Aorta (tissue), 5 donors: ENCODE measurements around the gene ZYG11A. TPM values are rescaled to one million over a fixed set of nuclear protein-coding genes. Genes with fewer than 3 reads are reported as not detected.
"Not testable (repeated sequence)": the region's sequence is repeated elsewhere in the genome, so short reads cannot be mapped to it uniquely, and the experiment has no call there.

Experiments used
- ATAC-seq: fragments of 200-7000 bp; cut with Tn5 transposase; one replicate; pipeline ENCODE4 v1.9.1; 2022; ENCODE audit warnings: moderate library complexity; ENCODE audit not compliant: low FRiP score
- DNase-seq, 2 donors: peaks; one replicate each; pipeline ENCODE4 v3.0.0-alpha.2; 2020
- H3K27ac ChIP-seq, 2 donors: one replicate each; pipeline ENCODE4 v1.5.1; 2013; ENCODE audit warnings: low read length in 2 of 2, mild to moderate bottlenecking in 2 of 2, moderate library complexity in 2 of 2, control low read depth in 1 of 2, inconsistent platforms in 1 of 2, low read depth in 1 of 2
- H3K27me3 ChIP-seq, 2 donors: one replicate each; pipeline ENCODE4 v1.6.1; 2013; ENCODE audit warnings: control low read depth in 1 of 2, low read length in 1 of 2, mild to moderate bottlenecking in 1 of 2, moderate library complexity in 1 of 2; ENCODE audit not compliant: insufficient read depth in 2 of 2, control insufficient read depth in 1 of 2
- H3K36me3 ChIP-seq, 2 donors: one replicate each; pipeline ENCODE4 v1.6.1; 2013; ENCODE audit warnings: control low read depth in 1 of 2, low read length in 1 of 2, mild to moderate bottlenecking in 1 of 2; ENCODE audit not compliant: insufficient read depth in 2 of 2, control insufficient read depth in 1 of 2
- H3K4me1 ChIP-seq, 2 donors: one replicate each; pipeline ENCODE4 v1.6.1; 2013; ENCODE audit warnings: low read length in 2 of 2, control low read depth in 1 of 2, mild to moderate bottlenecking in 1 of 2, moderate library complexity in 1 of 2; ENCODE audit not compliant: insufficient read depth in 2 of 2, control insufficient read depth in 1 of 2
- H3K4me3 ChIP-seq, 2 donors: one replicate each; pipeline ENCODE4 v1.5.1; 2013; ENCODE audit warnings: low read length in 2 of 2, control low read depth in 1 of 2, mild to moderate bottlenecking in 1 of 2
- H3K9me3 ChIP-seq: one replicate; pipeline ENCODE4 v1.6.1; 2013; ENCODE audit warnings: mild to moderate bottlenecking, low read length; ENCODE audit not compliant: control insufficient read depth
- WGBS, 2 donors: extraction: QIAGEN DNeasy Blood & Tissue Kit; methylation state at CpG; one replicate each; pipeline ENCODE4 v1.1.7; 2013; 5-methylcytosine and 5-hydroxymethylcytosine counted together
- intact Hi-C, 2 donors: fragments of 100-400 bp; cut with DNase I; formaldehyde crosslinking; loops; one replicate each; pipeline versions ENCODE4 v1.14.2 to v1.15.0; 2022
- polyA plus RNA-seq, 2 donors: library from polyadenylated mRNA; stranded (reverse); fragments of 200-250 nt; gene quantifications; one replicate each; pipeline ENCODE4 v1.2.3, GENCODE V29; 2013
- total RNA-seq, 2 donors: library from RNA; stranded (reverse); fragmentation: NEBNext Ultra II Directional; extraction: Animal tissue kit (Norgen Biotek cat#: 25700); gene quantifications; one replicate each; pipeline ENCODE4 v1.2.1, GENCODE V29; 2021
- donor health status: healthy with polysubstance abuse.
- donor health status: Bipolar disorder and iron deficiency.
- donor health status: DM: no; HTN: no; CAD: no.
- donor health status: DM: no; HTN: no; CAD: no.
- donor health status: DM: yes; HTN: yes; CAD: no.

ZYG11A gene
- total and polyA plus RNA-seq, 4 donors, result 0.13 to 0.18 (median 0.13) TPM; not detected in 1

DNA sequence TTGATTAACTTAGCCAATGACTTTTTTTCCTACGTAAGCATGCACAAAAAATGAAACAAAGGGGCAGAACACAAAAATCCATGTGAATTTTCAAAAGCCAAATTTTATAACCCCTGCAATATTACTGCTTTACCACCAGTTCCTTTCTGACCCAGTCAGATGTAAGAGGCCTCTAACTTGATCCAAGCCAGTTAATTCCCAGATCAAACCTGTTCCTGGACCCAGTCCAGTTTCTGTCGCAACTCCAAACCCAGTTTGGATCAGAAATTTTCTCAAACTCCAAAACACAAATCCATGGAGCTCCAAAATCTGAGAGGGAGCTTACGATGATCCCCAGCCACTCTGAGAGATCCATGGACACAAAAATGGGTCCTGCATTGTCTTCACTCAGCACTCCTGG lies 7.8 kb upstream of the ZYG11A start:
- no peaks in the 10 kb centered on the region for H3K36me3 ChIP-seq
- no peak overlapping the region for H3K27ac ChIP-seq
- intact Hi-C loops, result no loop called here
- 84 to 85% methylated on average over 3 of the region's 3 CpGs for WGBS, 2 donors
- no peaks in the 10 kb centered on the region for H3K4me1 ChIP-seq
- H3K9me3 ChIP-seq, result no peaks in the 10 kb centered on the region
- no peak for DNase-seq
- peaks cover 0 to 2% of the 10 kb centered on the region in 2 donors for H3K27me3 ChIP-seq
- no peak overlapping the region for H3K4me3 ChIP-seq
- ATAC-seq, result no peak

DNA sequence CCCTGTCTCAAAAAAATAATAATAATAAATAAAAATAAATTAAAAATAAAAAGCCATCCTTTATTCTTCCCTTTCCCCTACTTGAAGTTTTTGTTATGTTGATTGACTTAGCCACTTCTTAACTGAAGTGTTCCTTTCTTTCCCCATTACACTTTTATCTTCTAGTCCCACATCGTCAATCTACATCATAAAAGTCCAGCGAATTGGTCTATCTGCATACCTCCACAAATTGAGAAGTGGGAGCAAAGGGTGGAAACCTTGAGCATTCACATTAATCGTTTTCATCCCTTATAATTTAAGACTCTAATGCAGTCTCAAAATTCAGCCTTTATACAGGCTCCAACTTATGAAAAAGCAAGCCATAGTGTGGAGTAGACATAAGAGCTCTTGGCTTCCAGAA lies 6.5 kb upstream of the ZYG11A start:
- Histone ChIP-seq H3K4me3 (no peak overlapping the region), H3K36me3 (no peaks in the 10 kb centered on the region), H3K4me1 (no peaks in the 10 kb centered on the region), H3K9me3 (no peaks in the 10 kb centered on the region), H3K27me3 (peaks cover 0 to 2% of the 10 kb centered on the region in 2 donors), H3K27ac (no peak overlapping the region)
- intact Hi-C loops, result no loop called here
- WGBS, 2 donors, result 58 to 59% methylated on average over 3 of the region's 3 CpGs
- DNase-seq, result no peak
- no peak for ATAC-seq

DNA sequence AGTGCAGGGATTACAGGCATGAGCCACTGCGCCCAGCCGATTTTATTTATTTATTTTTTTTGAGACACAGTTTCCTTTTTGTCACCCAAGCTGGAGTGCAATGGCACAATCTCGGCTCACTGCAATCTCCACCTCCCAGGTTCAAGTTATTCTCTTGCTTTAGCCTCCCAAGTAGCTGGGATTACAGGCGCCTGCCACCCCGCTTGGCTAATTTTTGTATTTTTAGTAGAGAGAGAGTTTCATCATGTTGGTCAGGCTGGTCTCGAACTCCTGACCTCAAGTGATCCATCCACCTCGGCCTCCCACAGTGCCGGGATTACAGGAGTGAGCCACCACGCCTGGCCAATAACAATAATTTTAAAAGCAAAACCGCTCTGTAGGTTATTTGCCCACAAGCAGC lies 3.4 kb upstream of the ZYG11A start:
- DNase-seq, H3K4me3 ChIP-seq, H3K27ac ChIP-seq, H3K9me3 ChIP-seq, ATAC-seq, intact Hi-C loops, H3K27me3 ChIP-seq, H3K36me3 ChIP-seq, H3K4me1 ChIP-seq: not testable (repeated sequence)
- 94 to 95% methylated on average over 10 of the region's 10 CpGs for WGBS, 2 donors

DNA sequence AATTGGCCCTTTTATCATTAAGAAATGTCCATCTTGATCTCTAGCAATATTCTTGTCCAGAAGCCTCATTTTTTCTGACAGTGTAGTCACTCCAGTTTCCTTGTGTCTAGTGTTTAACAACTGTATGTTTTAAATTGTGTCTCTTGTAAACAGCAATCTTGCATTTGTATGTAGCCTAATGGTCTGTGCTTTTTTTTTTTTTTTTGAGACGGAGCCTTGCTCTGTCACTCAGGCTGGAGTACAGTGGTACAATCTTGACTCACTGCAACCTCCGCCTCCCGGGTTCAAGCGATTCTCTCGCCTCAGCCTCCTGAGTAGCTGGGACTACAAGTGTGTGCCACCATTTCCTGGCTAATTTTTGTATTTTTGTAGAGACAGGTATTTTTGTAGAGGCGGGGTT lies 2.6 kb downstream of the ZYG11A start:
- H3K27me3 ChIP-seq, H3K27ac ChIP-seq, H3K4me1 ChIP-seq, DNase-seq, intact Hi-C loops, H3K9me3 ChIP-seq, H3K4me3 ChIP-seq, ATAC-seq, H3K36me3 ChIP-seq: not testable (repeated sequence)
- WGBS, 2 donors, result 77 to 89% methylated on average over 6 of the region's 6 CpGs

DNA sequence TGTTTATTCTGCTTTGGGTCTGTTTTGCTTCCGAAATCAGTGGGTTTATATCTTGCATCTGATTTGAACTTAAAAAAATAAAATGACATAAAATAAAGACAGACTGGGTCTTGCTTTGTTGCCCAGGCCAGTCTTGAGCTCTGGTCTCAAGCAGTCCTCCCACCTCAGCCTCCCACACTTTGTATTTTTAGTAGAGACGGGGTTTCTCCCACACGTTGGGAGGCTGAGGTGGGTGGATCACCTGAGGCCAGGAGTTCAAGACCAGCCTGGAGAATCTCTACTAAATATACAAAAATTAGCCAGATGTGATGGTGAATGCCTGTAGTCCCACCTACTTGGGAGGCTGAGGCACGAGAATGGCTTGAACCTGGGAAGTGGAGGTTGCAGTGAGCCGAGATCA lies 5.9 kb downstream of the ZYG11A start:
- ATAC-seq, result no peak
- Histone ChIP-seq H3K27ac (no peak overlapping the region), H3K9me3 (no peaks in the 10 kb centered on the region), H3K4me1 (no peaks in the 10 kb centered on the region), H3K27me3 (no peaks in the 10 kb centered on the region), H3K36me3 (no peaks in the 10 kb centered on the region), H3K4me3 (no peak overlapping the region)
- intact Hi-C loops, result no loop called here
- WGBS, 2 donors, result 79% methylated on average over 5 of the region's 5 CpGs
- DNase-seq, result no peak

DNA sequence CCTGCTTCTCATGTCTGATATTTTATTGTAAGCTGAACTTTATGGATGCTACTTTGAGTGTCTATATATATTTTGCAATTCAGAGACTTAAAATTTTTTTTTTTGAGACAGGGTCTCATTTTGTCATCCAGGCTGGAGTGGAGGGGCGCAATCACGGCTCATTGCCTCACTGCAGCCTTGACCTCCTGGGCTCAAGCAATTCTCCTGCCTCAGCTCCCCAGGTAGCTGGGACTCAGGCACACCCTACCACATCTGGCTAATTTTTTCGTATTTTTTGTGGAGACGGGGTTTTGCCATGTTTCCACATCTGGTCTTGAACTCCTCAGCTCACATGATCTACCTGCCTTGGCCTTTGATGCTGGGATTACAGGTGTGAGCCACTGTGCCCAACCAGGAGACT lies 8.4 kb downstream of the ZYG11A start:
- Histone ChIP-seq H3K27me3 (no peaks in the 10 kb centered on the region), H3K27ac (no peak overlapping the region), H3K4me3 (no peak overlapping the region), H3K36me3 (no peaks in the 10 kb centered on the region), H3K9me3 (no peaks in the 10 kb centered on the region), H3K4me1 (no peaks in the 10 kb centered on the region)
- ATAC-seq (no peak), DNase-seq (no peak)
- intact Hi-C loops, result no loop called here
- 91% methylated on average over 4 of the region's 4 CpGs for WGBS, 2 donors

DNA sequence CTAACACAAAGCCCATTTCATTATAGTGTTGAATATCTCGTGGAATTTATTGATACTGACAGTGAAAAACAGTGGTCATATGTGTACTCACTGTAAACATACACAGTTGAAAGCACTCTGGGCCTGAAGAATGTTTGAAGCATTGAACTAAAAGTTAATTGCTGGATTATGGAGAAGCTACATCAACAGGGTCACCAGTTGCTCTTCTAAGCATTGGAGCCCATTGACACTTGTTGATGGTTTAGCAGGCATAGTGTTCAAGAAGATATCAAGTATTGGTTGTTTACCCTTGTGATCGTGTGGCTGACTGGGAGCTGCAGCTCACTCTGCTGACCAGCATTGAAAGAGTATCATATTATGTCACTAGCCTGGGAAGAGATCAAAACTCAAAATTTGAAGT lies 10.3 kb downstream of the ZYG11A start:
- intact Hi-C loops, result no loop called here
- Histone ChIP-seq H3K27ac (no peak overlapping the region), H3K27me3 (no peaks in the 10 kb centered on the region), H3K36me3 (no peaks in the 10 kb centered on the region), H3K4me3 (no peak overlapping the region), H3K4me1 (no peaks in the 10 kb centered on the region), H3K9me3 (no peaks in the 10 kb centered on the region)
- ATAC-seq, result no peak
- WGBS, 2 donors, result 88 to 93% methylated on average over 2 of the region's 2 CpGs
- no peak for DNase-seq

DNA sequence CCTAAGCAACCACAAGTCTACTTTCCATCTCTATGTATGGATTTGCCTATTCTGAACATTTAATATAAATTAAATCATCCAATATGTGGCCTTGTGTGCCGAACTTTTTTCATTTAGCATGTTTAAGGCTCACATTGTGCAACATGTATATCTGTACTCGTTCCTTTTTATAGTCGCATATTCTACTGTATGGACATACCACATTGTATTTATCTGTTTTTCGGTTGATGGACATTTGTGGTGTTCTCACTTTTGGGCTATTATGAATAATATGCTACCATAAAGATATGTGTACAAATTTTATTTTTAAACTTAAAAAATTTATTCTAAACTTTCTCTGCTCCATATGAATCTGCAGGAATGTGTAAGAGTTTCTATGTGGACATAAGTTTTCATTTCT lies 13.0 kb downstream of the ZYG11A start:
- intact Hi-C loops, result no loop called here
- Histone ChIP-seq H3K4me1 (no peaks in the 10 kb centered on the region), H3K27ac (no peak overlapping the region), H3K4me3 (no peak overlapping the region), H3K36me3 (no peaks in the 10 kb centered on the region), H3K27me3 (no peaks in the 10 kb centered on the region), H3K9me3 (no peaks in the 10 kb centered on the region)
- 94% methylated on average over 4 of the region's 4 CpGs for WGBS, 2 donors
- ATAC-seq, result no peak
- DNase-seq, result no peak

DNA sequence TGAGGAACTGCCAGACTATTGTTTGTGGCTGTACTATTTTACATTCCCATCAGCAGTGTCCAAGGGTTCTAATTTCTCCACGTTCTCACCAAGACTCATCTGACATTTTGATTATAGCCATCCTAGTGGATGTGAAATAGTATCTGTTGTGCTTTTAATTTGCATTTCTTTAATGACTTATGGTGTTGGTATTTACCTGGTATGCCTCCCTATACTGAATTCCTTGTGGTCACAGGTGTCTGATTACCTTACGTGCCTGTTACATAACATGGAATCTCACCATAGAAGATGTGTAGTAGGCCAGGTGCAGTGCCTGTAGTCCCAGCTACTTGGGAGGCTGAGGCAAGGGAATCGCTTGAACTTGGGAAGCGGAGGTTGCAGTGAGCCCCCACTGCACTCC lies 13.5 kb downstream of the ZYG11A start:
- no peaks in the 10 kb centered on the region for H3K9me3 ChIP-seq
- H3K4me1 ChIP-seq, result no peaks in the 10 kb centered on the region
- H3K4me3 ChIP-seq, result no peak overlapping the region
- no peak for ATAC-seq
- H3K27ac ChIP-seq, result no peak overlapping the region
- no peaks in the 10 kb centered on the region for H3K27me3 ChIP-seq
- no peaks in the 10 kb centered on the region for H3K36me3 ChIP-seq
- WGBS, 2 donors, result 92 to 95% methylated on average over 4 of the region's 4 CpGs
- DNase-seq, result no peak
- intact Hi-C loops, result no loop called here
